OCI-LY7 (cell line): ENCODE measurements around the gene ZFHX3. TPM values are rescaled to one million over a fixed set of nuclear protein-coding genes. Genes with fewer than 3 reads are reported as not detected.
"Not testable (repeated sequence)": the region's sequence is repeated elsewhere in the genome, so short reads cannot be mapped to it uniquely, and the experiment has no call there.

Experiments
- BruUV-seq: library from RNA; stranded (reverse); fragments of 400-500 nt; replicated peaks from 2 replicates; lab custom pipeline; 2021; lab: Mats Ljungman, UMichigan
- CTCF ChIA-PET: fragments of 300-600 bp; sonication (Branson Sonifier 250); formaldehyde crosslinking; loops from one replicate; lab custom pipeline; 2022; ENCODE audit warnings: antibody characterized with exemption; ENCODE audit not compliant: unreplicated experiment; lab: Charles Lee
- POLR2A ChIA-PET: fragments of 300-600 bp; sonication (Branson Sonifier 250); formaldehyde crosslinking; loops from one replicate; lab custom pipeline; 2022; ENCODE audit warnings: antibody characterized with exemption; lab: Charles Lee
- DNase-seq: peaks from one replicate; pipeline ENCODE4 v3.0.0-alpha.2; 2015; ENCODE audit warnings: low spot score
- H2AFZ ChIP-seq: fragments of 200-600 bp; sonication (generic), shearing (Covaris generic); 2 replicates; pipeline ENCODE4 v1.6.1; 2014; ENCODE audit warnings: mild to moderate bottlenecking, antibody characterized with exemption, low read length, moderate library complexity
- H3K27ac ChIP-seq: fragments of 200-600 bp; sonication (generic); 2 replicates; pipeline ENCODE4 v1.5.1; 2014; ENCODE audit warnings: mixed run types, low read depth, mild to moderate bottlenecking, moderate library complexity, low read length, inconsistent platforms; ENCODE audit not compliant: poor library complexity, severe bottlenecking
- H3K36me3 ChIP-seq: fragments of 200-600 bp; sonication (generic); 2 replicates; pipeline ENCODE4 v1.6.1; 2014; ENCODE audit warnings: mild to moderate bottlenecking, antibody characterized with exemption, low read length, moderate library complexity, mixed read lengths; ENCODE audit not compliant: insufficient read depth
- H3K4me1 ChIP-seq: fragments of 200-600 bp; sonication (generic); 2 replicates; pipeline ENCODE4 v1.5.1; 2014; ENCODE audit warnings: mild to moderate bottlenecking, low read length; ENCODE audit not compliant: insufficient read depth, poor library complexity, severe bottlenecking
- H3K4me2 ChIP-seq: fragments of 200-600 bp; sonication (generic); 2 replicates; pipeline ENCODE4 v1.6.1; 2014; ENCODE audit warnings: mild to moderate bottlenecking, low read length
- H3K4me3 ChIP-seq: fragments of 200-600 bp; sonication (generic); 2 replicates; pipeline ENCODE4 v1.5.1; 2014; ENCODE audit warnings: mild to moderate bottlenecking, low read depth, low read length; ENCODE audit not compliant: poor library complexity, severe bottlenecking
- H3K79me2 ChIP-seq: fragments of 200-600 bp; sonication (generic); 2 replicates; pipeline ENCODE4 v1.6.1; 2016; ENCODE audit warnings: low read depth, mild to moderate bottlenecking, low read length, moderate library complexity, mixed read lengths; ENCODE audit not compliant: insufficient read depth
- H3K9me2 ChIP-seq: fragments of 200-600 bp; sonication (generic); 2 replicates; pipeline ENCODE4 v1.6.1; 2016; ENCODE audit warnings: mild to moderate bottlenecking, low read length, mixed read lengths; ENCODE audit not compliant: insufficient read depth
- H3K9me3 ChIP-seq: fragments of 200-600 bp; sonication (generic); 2 replicates; pipeline ENCODE4 v1.6.1; 2014; ENCODE audit warnings: mild to moderate bottlenecking, mixed run types, low read length, mixed read lengths
- H4K20me1 ChIP-seq: fragments of 200-600 bp; sonication (generic); 2 replicates; pipeline ENCODE4 v1.6.1; 2014; ENCODE audit warnings: mild to moderate bottlenecking, antibody characterized with exemption, low read length, moderate library complexity, mixed read lengths; ENCODE audit not compliant: insufficient read depth
- CTCF ChIP-seq: fragments of 200-600 bp; sonication (generic); conservative IDR thresholded peaks from 2 replicates; pipeline ENCODE4 v1.5.1; 2014; ENCODE audit warnings: mild to moderate bottlenecking, antibody characterized with exemption, low read length, moderate library complexity, mixed read lengths
- EZH2phosphoT487 ChIP-seq: fragments of 200-600 bp; sonication (generic); IDR thresholded peaks from 2 replicates; pipeline ENCODE4 v1.6.1; 2018; ENCODE audit warnings: low read depth, borderline replicate concordance, mild to moderate bottlenecking, mixed run types, antibody characterized with exemption, low read length, moderate library complexity, mixed read lengths
- intact Hi-C: fragments of 100-400 bp; cut with micrococcal nuclease; formaldehyde crosslinking; loops from one replicate; pipeline ENCODE4 v1.10.0; 2022; ENCODE audit not compliant: unreplicated experiment
- total RNA-seq, 2 experiments: library from RNA; depleted of rRNA in 1 of 2; stranded (reverse); fragments of >200 nt in 1 of 2; shearing (Covaris generic) in 1 of 2; gene quantifications; 2 replicates each; pipeline ENCODE4 v1.2.3, GENCODE V29; 2014 to 2022

ZFHX3 gene
- total RNA-seq, 2 experiments from 2014 or later, result 1.3 to 6.2 TPM

GRCh38 chr16:73080931-73081330 lies 33.0 kb upstream of the ZFHX3 start:
- CTCF ChIA-PET, result no interaction called here
- POLR2A ChIA-PET, result interaction anchor here (0.7 to 1.1 kb wide), 2 partner anchors 18 to 50 kb away, joined by 3 read pairs; no protein-coding TSS in a partner anchor
- no TSS peak for BruUV-seq

GRCh38 chr16:73076324-73076810 lies 28.4 kb upstream of the ZFHX3 start:
- Histone ChIP-seq H3K9me3 (no peaks in the 10 kb centered on the region), H3K4me1 (no peaks in the 10 kb centered on the region), H3K27ac (no peak overlapping the region), H3K79me2 (no peaks in the 10 kb centered on the region), H3K36me3 (no peaks in the 10 kb centered on the region), H3K4me3 (no peak overlapping the region), H2AFZ (no peak overlapping the region), H3K9me2 (no peaks in the 10 kb centered on the region), H4K20me1 (no peaks in the 10 kb centered on the region), H3K4me2 (no peak overlapping the region)
- ChIA-PET POLR2A (no interaction called here), CTCF (no interaction called here)
- no peak for DNase-seq
- no TSS peak for BruUV-seq
- TF ChIP-seq EZH2phosphoT487, result no peak
- TF ChIP-seq CTCF, result no peak
- intact Hi-C loops, result no loop called here

More at GRCh38 chr16:73080931-73081330, 33.0 kb upstream of the ZFHX3 start:
- H4K20me1 ChIP-seq, result no peaks in the 10 kb centered on the region
- no peak overlapping the region for H3K4me2 ChIP-seq
- no peaks in the 10 kb centered on the region for H3K36me3 ChIP-seq
- H3K4me1 ChIP-seq, result peaks cover 6% of the 10 kb centered on the region
- intact Hi-C loops, result no loop called here
- H3K4me3 ChIP-seq, result no peak overlapping the region
- TF ChIP-seq CTCF (no peak), EZH2phosphoT487 (no peak)
- H2AFZ ChIP-seq, result no peak overlapping the region
- H3K9me3 ChIP-seq, result no peaks in the 10 kb centered on the region
- no peaks in the 10 kb centered on the region for H3K9me2 ChIP-seq
- no peak overlapping the region for H3K27ac ChIP-seq
- H3K79me2 ChIP-seq, result no peaks in the 10 kb centered on the region
- no peak for DNase-seq

GRCh38 chr16:73074382-73074781 lies 26.5 kb upstream of the ZFHX3 start:
- CTCF ChIA-PET, result no interaction called here
- BruUV-seq, result no TSS peak
- intact Hi-C loops, result no loop called here

GRCh38 chr16:73072051-73072450 lies 24.1 kb upstream of the ZFHX3 start:
- intact Hi-C loops, H3K79me2 ChIP-seq, CTCF ChIA-PET, H3K4me3 ChIP-seq, BruUV-seq, H4K20me1 ChIP-seq, H3K9me3 ChIP-seq, H3K9me2 ChIP-seq, H3K4me2 ChIP-seq, H2AFZ ChIP-seq, H3K4me1 ChIP-seq, H3K36me3 ChIP-seq, H3K27ac ChIP-seq, DNase-seq: not testable (repeated sequence)
- POLR2A ChIA-PET, result interaction anchor here (0.7 kb wide), 1 partner anchor 9 kb away, joined by 3 read pairs; no protein-coding TSS in a partner anchor

More at GRCh38 chr16:73074382-73074781, 26.5 kb upstream of the ZFHX3 start:
- H3K4me2 ChIP-seq, result no peak overlapping the region
- POLR2A ChIA-PET, result interaction anchor here (1.2 kb wide), 1 partner anchor 13 kb away, joined by 3 read pairs; no protein-coding TSS in a partner anchor
- TF ChIP-seq EZH2phosphoT487, result no peak
- TF ChIP-seq CTCF, result no peak
- no peak overlapping the region for H2AFZ ChIP-seq
- H3K4me3 ChIP-seq, result no peak overlapping the region
- no peaks in the 10 kb centered on the region for H3K9me3 ChIP-seq
- no peak overlapping the region for H3K27ac ChIP-seq
- no peaks in the 10 kb centered on the region for H4K20me1 ChIP-seq
- no peak for DNase-seq
- no peaks in the 10 kb centered on the region for H3K4me1 ChIP-seq
- H3K9me2 ChIP-seq, result no peaks in the 10 kb centered on the region
- H3K79me2 ChIP-seq, result no peaks in the 10 kb centered on the region
- H3K36me3 ChIP-seq, result no peaks in the 10 kb centered on the region
